Stimulated activated naive CD8-positive, alpha-beta T cell treated with anti-CD3 and anti-CD28 coated beads, Interleukin-15, amount 100 ng/mL, for 72 hours (primary cell): ENCODE results near the gene PRIMA1.

Source experiments
- ATAC-seq: fragments of 150-1000 bp; cut with Tn5 transposase; 2 replicates; pipeline ENCODE4 v1.10.0; 2021; ENCODE audit warnings: mild to moderate bottlenecking, moderate library complexity
- DNase-seq, 2 donors: peaks; one replicate each; pipeline ENCODE4 v3.0.0; 2021 to 2022
- H3K27ac Mint-ChIP-seq, 2 donors: one replicate each; pipeline ENCODE4 v1.8.0; 2022; ENCODE audit warnings: mild to moderate bottlenecking in 2 of 2, mixed read lengths in 2 of 2, moderate library complexity in 2 of 2
- H3K27me3 Mint-ChIP-seq: one replicate; pipeline ENCODE4 v1.8.0; 2022; ENCODE audit warnings: mixed read lengths
- H3K4me1 Mint-ChIP-seq: one replicate; pipeline ENCODE4 v1.8.0; 2022; ENCODE audit warnings: mild to moderate bottlenecking, mixed read lengths
- H3K4me3 Mint-ChIP-seq, 2 donors: one replicate each; pipeline ENCODE4 v1.8.0; 2022; ENCODE audit warnings: mild to moderate bottlenecking in 2 of 2, mixed read lengths in 2 of 2, moderate library complexity in 1 of 2
- H3K9me3 Mint-ChIP-seq, 2 donors: one replicate each; pipeline ENCODE4 v1.8.0; 2022; ENCODE audit warnings: mixed read lengths in 2 of 2

The PRIMA1 gene

GRCh38 chr14:93803408-93804318, 15.4 kb upstream of the PRIMA1 start:
- Mint-ChIP-seq H3K9me3 (peaks cover 8% of the 10 kb centered on the region in 2 donors), H3K27ac (no peak overlapping the region), H3K4me3 (no peak overlapping the region), H3K27me3 (peaks cover 24% of the 10 kb centered on the region), H3K4me1 (no peaks in the 10 kb centered on the region)
- ATAC-seq (no peak), DNase-seq (no peak)

GRCh38 chr14:93799989-93800921, 12.0 kb upstream of the PRIMA1 start:
- H3K9me3 Mint-ChIP-seq = no peaks in the 10 kb centered on the region
- H3K4me1 Mint-ChIP-seq = no peaks in the 10 kb centered on the region
- no peak for DNase-seq
- peaks cover 37% of the 10 kb centered on the region for H3K27me3 Mint-ChIP-seq
- no peak for ATAC-seq
- peak overlapping the region in 1 of 2 donors; percentile 80 for H3K27ac Mint-ChIP-seq
- no peak overlapping the region for H3K4me3 Mint-ChIP-seq

- Mint-ChIP-seq H3K27me3 (peaks cover 37% of the 10 kb centered on the region), H3K27ac (no peak overlapping the region), H3K4me1 (no peaks in the 10 kb centered on the region), H3K9me3 (no peaks in the 10 kb centered on the region), H3K4me3 (no peak overlapping the region)
- DNase-seq = no peak
- no peak for ATAC-seq
These were observed 11.3 kb upstream of the PRIMA1 start for GRCh38 chr14:93799617-93799988.

- no peaks in the 10 kb centered on the region for H3K4me1 Mint-ChIP-seq
- no peaks in the 10 kb centered on the region for H3K9me3 Mint-ChIP-seq
- peaks cover 41% of the 10 kb centered on the region for H3K27me3 Mint-ChIP-seq
- DNase-seq (no peak), ATAC-seq (no peak)
- no peak overlapping the region for H3K27ac Mint-ChIP-seq
- H3K4me3 Mint-ChIP-seq = no peak overlapping the region
These were observed 9.3 kb upstream of the PRIMA1 start for GRCh38 chr14:93797536-93797935.

GRCh38 chr14:93797071-93797470, 8.8 kb upstream of the PRIMA1 start:
- ATAC-seq (no peak), DNase-seq (no peak)
- Mint-ChIP-seq H3K27ac (no peak overlapping the region), H3K27me3 (peaks cover 45% of the 10 kb centered on the region), H3K9me3 (no peaks in the 10 kb centered on the region), H3K4me1 (no peaks in the 10 kb centered on the region), H3K4me3 (no peak overlapping the region)

- Mint-ChIP-seq H3K9me3 (no peaks in the 10 kb centered on the region), H3K4me1 (no peaks in the 10 kb centered on the region), H3K27ac (no peak overlapping the region), H3K4me3 (no peak overlapping the region), H3K27me3 (peaks cover 55% of the 10 kb centered on the region)
- no peak for DNase-seq
- ATAC-seq = no peak
These were observed 6.5 kb upstream of the PRIMA1 start for GRCh38 chr14:93794756-93795155.

GRCh38 chr14:93793555-93794324, 5.5 kb upstream of the PRIMA1 start:
- peaks cover 55% of the 10 kb centered on the region for H3K27me3 Mint-ChIP-seq
- DNase-seq = no peak
- no peak for ATAC-seq
- H3K4me3 Mint-ChIP-seq = no peak overlapping the region
- H3K9me3 Mint-ChIP-seq = no peaks in the 10 kb centered on the region
- H3K4me1 Mint-ChIP-seq = peaks cover 5% of the 10 kb centered on the region
- H3K27ac Mint-ChIP-seq = no peak overlapping the region

- no peak for ATAC-seq
- Mint-ChIP-seq H3K9me3 (no peaks in the 10 kb centered on the region), H3K27me3 (peaks cover 57% of the 10 kb centered on the region), H3K4me3 (no peak overlapping the region), H3K4me1 (peaks cover 5% of the 10 kb centered on the region), H3K27ac (no peak overlapping the region)
- no peak for DNase-seq
These were observed 4.1 kb upstream of the PRIMA1 start for GRCh38 chr14:93792391-93792790.

GRCh38 chr14:93790966-93791365, 2.7 kb upstream of the PRIMA1 start:
- H3K27me3 Mint-ChIP-seq = peaks cover 69% of the 10 kb centered on the region
- no peak overlapping the region for H3K4me3 Mint-ChIP-seq
- DNase-seq (no peak), ATAC-seq (no peak)
- peaks cover 5% of the 10 kb centered on the region for H3K4me1 Mint-ChIP-seq
- H3K27ac Mint-ChIP-seq = no peak overlapping the region
- no peaks in the 10 kb centered on the region for H3K9me3 Mint-ChIP-seq

- ATAC-seq = no peak
- H3K4me1 Mint-ChIP-seq = peaks cover 5% of the 10 kb centered on the region
- peaks cover 79% of the 10 kb centered on the region for H3K27me3 Mint-ChIP-seq
- no peak overlapping the region for H3K27ac Mint-ChIP-seq
- H3K4me3 Mint-ChIP-seq = no peak overlapping the region
- no peaks in the 10 kb centered on the region for H3K9me3 Mint-ChIP-seq
- DNase-seq = no peak
These were observed 1.2 kb upstream of the PRIMA1 start for GRCh38 chr14:93789228-93790130.

GRCh38 chr14:93788543-93789227, 400 bp upstream of the PRIMA1 start:
- ATAC-seq = no peak
- DNase-seq = no peak
- no peaks in the 10 kb centered on the region for H3K9me3 Mint-ChIP-seq
- peaks cover 5% of the 10 kb centered on the region for H3K4me1 Mint-ChIP-seq
- H3K4me3 Mint-ChIP-seq = no peak overlapping the region
- H3K27ac Mint-ChIP-seq = no peak overlapping the region
- peaks cover 86% of the 10 kb centered on the region for H3K27me3 Mint-ChIP-seq

- DNase-seq = no peak
- Mint-ChIP-seq H3K4me1 (peaks cover 5% of the 10 kb centered on the region), H3K9me3 (no peaks in the 10 kb centered on the region), H3K27me3 (peaks cover 87% of the 10 kb centered on the region), H3K27ac (no peak overlapping the region), H3K4me3 (no peak overlapping the region)
- ATAC-seq = no peak
These were observed 606 bp downstream of the PRIMA1 start for GRCh38 chr14:93787465-93788292.

- peaks cover 5% of the 10 kb centered on the region for H3K4me1 Mint-ChIP-seq
- ATAC-seq (no peak), DNase-seq (no peak)
- peaks cover 65% of the 10 kb centered on the region for H3K27me3 Mint-ChIP-seq
- no peak overlapping the region for H3K4me3 Mint-ChIP-seq
- peak overlapping the region in 1 of 2 donors; percentile 47 for H3K27ac Mint-ChIP-seq
- no peaks in the 10 kb centered on the region for H3K9me3 Mint-ChIP-seq
These were observed 2.9 kb downstream of the PRIMA1 start for GRCh38 chr14:93785423-93785822.
